ENCODE results near the gene LAMTOR3. TPM values are rescaled to one million over a fixed set of nuclear protein-coding genes. Genes with fewer than 3 reads are reported as not detected.

LAMTOR3 gene
- total and polyA plus RNA-seq, 9 of the 15 experiments (the other 6 are each of a cell fraction or from before 2014, with no cell fraction given) = 17.9 to 146 (median 59.4) TPM

DNA sequence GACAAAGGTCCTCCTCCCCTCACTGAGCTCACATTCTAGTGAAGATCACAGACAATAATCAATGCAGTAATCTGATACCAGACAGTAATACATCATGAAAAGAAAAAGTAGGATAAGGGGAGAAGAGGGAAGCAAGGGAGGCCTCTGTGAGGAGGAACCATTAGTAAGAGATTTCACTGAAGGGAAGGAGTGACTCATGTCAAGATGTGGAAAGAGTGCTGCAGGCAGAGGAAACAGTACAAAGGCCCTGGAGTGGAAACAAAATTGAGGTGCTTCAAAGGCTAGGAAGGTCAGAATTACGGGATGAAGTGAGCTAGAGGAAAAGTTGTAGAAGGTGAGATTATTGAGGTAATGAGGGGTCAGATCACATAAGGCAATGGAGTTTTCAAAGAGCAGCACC lies 38.1 kb downstream of the LAMTOR3 start (continued):
- TF ChIP-seq CHD7 (IDR thresholded peaks at IDR 0.05; ENCODE audit: low read depth, low read length) (no peak), NUFIP1 (IDR thresholded peaks at IDR 0.05; ENCODE audit: partially characterized antibody) (no peak), RFX1 (IDR thresholded peaks at IDR 0.05) (no peak), FOSL1 (tag; conservative IDR thresholded peaks at IDR 0.05) (peak; percentile 86), CBX3 (IDR thresholded peaks at IDR 0.05; ENCODE audit: borderline replicate concordance in 1 of 2, low read length in 2 of 2) (no peak), HNRNPH1 (optimal IDR thresholded peaks at IDR 0.05; ENCODE audit: low read depth, low read length) (no peak)
- TF ChIP-seq, protein P1, sequence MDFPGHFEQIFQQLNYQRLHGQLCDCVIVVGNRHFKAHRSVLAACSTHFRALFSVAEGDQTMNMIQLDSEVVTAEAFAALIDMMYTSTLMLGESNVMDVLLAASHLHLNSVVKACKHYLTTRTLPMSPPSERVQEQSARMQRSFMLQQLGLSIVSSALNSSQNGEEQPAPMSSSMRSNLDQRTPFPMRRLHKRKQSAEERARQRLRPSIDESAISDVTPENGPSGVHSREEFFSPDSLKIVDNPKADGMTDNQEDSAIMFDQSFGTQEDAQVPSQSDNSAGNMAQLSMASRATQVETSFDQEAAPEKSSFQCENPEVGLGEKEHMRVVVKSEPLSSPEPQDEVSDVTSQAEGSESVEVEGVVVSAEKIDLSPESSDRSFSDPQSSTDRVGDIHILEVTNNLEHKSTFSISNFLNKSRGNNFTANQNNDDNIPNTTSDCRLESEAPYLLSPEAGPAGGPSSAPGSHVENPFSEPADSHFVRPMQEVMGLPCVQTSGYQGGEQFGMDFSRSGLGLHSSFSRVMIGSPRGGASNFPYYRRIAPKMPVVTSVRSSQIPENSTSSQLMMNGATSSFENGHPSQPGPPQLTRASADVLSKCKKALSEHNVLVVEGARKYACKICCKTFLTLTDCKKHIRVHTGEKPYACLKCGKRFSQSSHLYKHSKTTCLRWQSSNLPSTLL (IDR thresholded peaks at IDR 0.05) = no peak
- TF ChIP-seq, protein P2, sequence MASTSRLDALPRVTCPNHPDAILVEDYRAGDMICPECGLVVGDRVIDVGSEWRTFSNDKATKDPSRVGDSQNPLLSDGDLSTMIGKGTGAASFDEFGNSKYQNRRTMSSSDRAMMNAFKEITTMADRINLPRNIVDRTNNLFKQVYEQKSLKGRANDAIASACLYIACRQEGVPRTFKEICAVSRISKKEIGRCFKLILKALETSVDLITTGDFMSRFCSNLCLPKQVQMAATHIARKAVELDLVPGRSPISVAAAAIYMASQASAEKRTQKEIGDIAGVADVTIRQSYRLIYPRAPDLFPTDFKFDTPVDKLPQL (IDR thresholded peaks at IDR 0.05; ENCODE audit: extremely low read depth, insufficient read length) = no peak
- TF ChIP-seq, protein P3, sequence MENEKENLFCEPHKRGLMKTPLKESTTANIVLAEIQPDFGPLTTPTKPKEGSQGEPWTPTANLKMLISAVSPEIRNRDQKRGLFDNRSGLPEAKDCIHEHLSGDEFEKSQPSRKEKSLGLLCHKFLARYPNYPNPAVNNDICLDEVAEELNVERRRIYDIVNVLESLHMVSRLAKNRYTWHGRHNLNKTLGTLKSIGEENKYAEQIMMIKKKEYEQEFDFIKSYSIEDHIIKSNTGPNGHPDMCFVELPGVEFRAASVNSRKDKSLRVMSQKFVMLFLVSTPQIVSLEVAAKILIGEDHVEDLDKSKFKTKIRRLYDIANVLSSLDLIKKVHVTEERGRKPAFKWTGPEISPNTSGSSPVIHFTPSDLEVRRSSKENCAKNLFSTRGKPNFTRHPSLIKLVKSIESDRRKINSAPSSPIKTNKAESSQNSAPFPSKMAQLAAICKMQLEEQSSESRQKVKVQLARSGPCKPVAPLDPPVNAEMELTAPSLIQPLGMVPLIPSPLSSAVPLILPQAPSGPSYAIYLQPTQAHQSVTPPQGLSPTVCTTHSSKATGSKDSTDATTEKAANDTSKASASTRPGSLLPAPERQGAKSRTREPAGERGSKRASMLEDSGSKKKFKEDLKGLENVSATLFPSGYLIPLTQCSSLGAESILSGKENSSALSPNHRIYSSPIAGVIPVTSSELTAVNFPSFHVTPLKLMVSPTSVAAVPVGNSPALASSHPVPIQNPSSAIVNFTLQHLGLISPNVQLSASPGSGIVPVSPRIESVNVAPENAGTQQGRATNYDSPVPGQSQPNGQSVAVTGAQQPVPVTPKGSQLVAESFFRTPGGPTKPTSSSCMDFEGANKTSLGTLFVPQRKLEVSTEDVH (IDR thresholded peaks at IDR 0.05; ENCODE audit: low read depth, partially characterized antibody) = no peak
